Ishikawa (cell line): ENCODE measurements around the gene KMT2E.
A peak's percentile ranks its signal among the peaks of the same experiment; 100 is the strongest.

Experiments
- CEBPB ChIP-seq: IDR thresholded peaks from 2 replicates; pipeline ENCODE4 v1.6.1; 2012
- CREB1 ChIP-seq: IDR thresholded peaks from 2 replicates; pipeline ENCODE4 v1.6.1; 2012; ENCODE audit warnings: low read depth
- EGR1 ChIP-seq: IDR thresholded peaks from 2 replicates; pipeline ENCODE4 v1.6.1; 2012
- EP300 ChIP-seq: IDR thresholded peaks from 2 replicates; pipeline ENCODE4 v1.6.1; 2012; ENCODE audit warnings: borderline replicate concordance
- FOXM1 ChIP-seq: IDR thresholded peaks from 2 replicates; pipeline ENCODE4 v1.6.1; 2012; ENCODE audit warnings: low read depth, borderline replicate concordance
- NFIC ChIP-seq: IDR thresholded peaks from 2 replicates; pipeline ENCODE4 v1.6.1; 2012
- RAD21 ChIP-seq: IDR thresholded peaks from 2 replicates; pipeline ENCODE4 v1.6.1; 2012; ENCODE audit warnings: low read depth
- TAF1 ChIP-seq: IDR thresholded peaks from 2 replicates; pipeline ENCODE4 v1.6.1; 2012; ENCODE audit warnings: low read depth, mild to moderate bottlenecking
- TCF12 ChIP-seq: IDR thresholded peaks from 2 replicates; pipeline ENCODE4 v1.6.1; 2012; ENCODE audit warnings: low read depth
- TEAD4 ChIP-seq: IDR thresholded peaks from 2 replicates; pipeline ENCODE4 v1.6.1; 2012
- YY1 ChIP-seq: IDR thresholded peaks from 2 replicates; pipeline ENCODE4 v1.6.1; 2012; ENCODE audit warnings: low read depth
- ZBTB7A ChIP-seq: IDR thresholded peaks from 2 replicates; pipeline ENCODE4 v1.6.1; 2012; ENCODE audit warnings: low read depth
- TF ChIP-seq, protein P1 (sequence below): IDR thresholded peaks from 2 replicates; pipeline ENCODE4 v1.6.1; 2012
- TF ChIP-seq, protein P2 (sequence below): IDR thresholded peaks from 2 replicates; pipeline ENCODE4 v1.6.1; 2012; ENCODE audit warnings: low read depth, mild to moderate bottlenecking
- TF ChIP-seq, protein P3 (sequence below): IDR thresholded peaks from 2 replicates; pipeline ENCODE4 v1.6.1; 2012

KMT2E gene

DNA sequence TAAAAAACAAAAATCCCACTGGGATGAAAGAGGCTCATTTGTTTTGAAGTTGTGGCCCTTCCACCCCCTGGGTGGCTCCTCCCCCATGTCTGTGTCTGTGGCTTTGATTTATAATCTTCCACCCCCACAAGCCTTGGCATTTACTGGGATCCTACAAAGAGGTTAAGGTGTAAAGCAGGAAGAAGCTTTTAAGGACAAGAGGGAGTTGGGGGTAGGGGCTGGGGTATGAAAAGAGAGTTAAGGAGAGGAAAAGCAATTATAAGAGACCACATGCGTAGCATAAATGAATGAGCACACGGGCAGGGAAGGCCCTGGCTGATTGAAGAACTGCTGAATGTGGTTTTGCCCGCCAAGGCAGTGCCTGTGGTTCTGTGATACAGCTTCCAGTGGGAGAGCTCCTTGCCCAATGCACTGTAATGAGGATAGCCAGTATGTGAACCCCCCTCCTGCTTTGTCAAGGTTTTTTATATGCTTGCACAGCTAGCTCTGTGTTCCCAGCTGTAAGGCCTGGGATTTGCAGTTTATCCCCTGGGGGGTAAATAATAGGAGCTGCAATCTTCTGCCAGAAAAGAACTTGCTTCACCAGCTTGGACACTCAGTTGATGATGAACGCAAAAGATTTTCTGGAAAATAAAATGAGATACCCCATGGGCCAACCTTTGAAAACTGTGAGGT is 34.7 kb upstream of the KMT2E start:
- no peak for TF ChIP-seq TEAD4
- TF ChIP-seq ZBTB7A: no peak
- no peak for TF ChIP-seq TAF1
- TF ChIP-seq, protein P1, sequence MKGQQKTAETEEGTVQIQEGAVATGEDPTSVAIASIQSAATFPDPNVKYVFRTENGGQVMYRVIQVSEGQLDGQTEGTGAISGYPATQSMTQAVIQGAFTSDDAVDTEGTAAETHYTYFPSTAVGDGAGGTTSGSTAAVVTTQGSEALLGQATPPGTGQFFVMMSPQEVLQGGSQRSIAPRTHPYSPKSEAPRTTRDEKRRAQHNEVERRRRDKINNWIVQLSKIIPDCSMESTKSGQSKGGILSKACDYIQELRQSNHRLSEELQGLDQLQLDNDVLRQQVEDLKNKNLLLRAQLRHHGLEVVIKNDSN: no peak
- peak; percentile 73 for TF ChIP-seq EGR1
- no peak for TF ChIP-seq EP300
- no peak for TF ChIP-seq CREB1

DNA sequence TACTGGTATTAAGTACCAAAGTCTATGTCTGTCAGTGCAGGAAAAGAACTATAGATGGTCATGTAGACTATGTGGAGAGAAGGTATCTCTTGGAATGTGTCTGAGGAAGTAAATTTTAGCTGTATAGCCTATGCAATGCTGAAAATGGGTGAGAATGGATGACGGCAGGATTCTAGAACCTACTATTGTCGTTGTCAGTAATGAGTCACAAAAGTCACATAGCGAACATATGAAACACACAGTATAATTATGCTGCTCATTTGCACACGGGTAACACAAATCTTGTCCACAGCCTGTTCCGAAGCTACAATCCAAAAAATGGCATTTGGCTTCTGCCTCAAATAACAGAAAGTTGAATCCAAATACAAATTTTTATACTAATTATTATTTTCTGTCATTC is 33.6 kb upstream of the KMT2E start:
- no peak for TF ChIP-seq ZBTB7A
- TF ChIP-seq RAD21: no peak
- no peak for TF ChIP-seq FOXM1
- TF ChIP-seq CEBPB: no peak
- no peak for TF ChIP-seq TAF1
- TF ChIP-seq EGR1: no peak
- no peak for TF ChIP-seq NFIC
- TF ChIP-seq TEAD4: no peak
- TF ChIP-seq, protein P1: no peak
- TF ChIP-seq EP300: no peak
- TF ChIP-seq, protein P2, sequence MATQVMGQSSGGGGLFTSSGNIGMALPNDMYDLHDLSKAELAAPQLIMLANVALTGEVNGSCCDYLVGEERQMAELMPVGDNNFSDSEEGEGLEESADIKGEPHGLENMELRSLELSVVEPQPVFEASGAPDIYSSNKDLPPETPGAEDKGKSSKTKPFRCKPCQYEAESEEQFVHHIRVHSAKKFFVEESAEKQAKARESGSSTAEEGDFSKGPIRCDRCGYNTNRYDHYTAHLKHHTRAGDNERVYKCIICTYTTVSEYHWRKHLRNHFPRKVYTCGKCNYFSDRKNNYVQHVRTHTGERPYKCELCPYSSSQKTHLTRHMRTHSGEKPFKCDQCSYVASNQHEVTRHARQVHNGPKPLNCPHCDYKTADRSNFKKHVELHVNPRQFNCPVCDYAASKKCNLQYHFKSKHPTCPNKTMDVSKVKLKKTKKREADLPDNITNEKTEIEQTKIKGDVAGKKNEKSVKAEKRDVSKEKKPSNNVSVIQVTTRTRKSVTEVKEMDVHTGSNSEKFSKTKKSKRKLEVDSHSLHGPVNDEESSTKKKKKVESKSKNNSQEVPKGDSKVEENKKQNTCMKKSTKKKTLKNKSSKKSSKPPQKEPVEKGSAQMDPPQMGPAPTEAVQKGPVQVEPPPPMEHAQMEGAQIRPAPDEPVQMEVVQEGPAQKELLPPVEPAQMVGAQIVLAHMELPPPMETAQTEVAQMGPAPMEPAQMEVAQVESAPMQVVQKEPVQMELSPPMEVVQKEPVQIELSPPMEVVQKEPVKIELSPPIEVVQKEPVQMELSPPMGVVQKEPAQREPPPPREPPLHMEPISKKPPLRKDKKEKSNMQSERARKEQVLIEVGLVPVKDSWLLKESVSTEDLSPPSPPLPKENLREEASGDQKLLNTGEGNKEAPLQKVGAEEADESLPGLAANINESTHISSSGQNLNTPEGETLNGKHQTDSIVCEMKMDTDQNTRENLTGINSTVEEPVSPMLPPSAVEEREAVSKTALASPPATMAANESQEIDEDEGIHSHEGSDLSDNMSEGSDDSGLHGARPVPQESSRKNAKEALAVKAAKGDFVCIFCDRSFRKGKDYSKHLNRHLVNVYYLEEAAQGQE: no peak
- no peak for TF ChIP-seq CREB1
- TF ChIP-seq TCF12: no peak
- no peak for TF ChIP-seq YY1
- TF ChIP-seq, protein P3, sequence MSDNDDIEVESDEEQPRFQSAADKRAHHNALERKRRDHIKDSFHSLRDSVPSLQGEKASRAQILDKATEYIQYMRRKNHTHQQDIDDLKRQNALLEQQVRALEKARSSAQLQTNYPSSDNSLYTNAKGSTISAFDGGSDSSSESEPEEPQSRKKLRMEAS: no peak

DNA sequence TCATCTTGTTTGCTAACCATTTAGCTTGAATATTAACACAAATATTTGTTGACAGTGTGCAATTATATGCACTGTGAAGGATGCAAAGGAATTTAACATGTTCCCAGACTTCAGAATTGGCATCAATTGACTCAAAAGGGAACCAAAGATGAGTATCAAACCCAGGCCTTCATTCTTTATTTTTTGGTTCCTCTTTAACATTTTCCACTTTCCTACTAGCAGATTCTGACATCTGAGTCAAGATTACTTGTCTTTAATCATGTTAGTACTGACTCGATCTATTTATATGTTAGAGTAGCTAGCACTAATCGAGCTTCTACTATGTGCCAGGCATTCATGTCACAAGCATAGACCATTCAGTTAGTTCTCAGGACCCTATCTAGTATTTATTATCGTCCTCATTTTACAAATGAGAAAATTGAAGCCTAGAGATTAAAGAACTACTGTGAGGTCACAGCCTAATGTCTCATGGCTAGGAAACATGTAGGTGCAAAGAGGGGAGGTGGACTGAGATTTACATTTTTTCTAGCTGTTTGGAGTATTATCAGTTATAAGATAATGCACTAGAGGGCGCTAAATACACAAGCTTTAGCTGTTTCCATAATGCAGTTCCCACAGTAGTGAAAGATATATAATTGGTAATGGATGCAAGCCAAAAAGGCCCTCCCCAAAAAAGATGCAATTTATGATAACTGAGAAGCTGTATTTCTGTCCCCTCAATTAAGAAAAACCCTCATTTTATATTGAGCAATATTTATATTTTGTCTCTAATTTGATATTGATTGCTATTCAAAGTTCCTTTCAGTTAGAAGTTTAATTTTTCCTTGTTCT is 32.9 kb upstream of the KMT2E start:
- peak; percentile 60 for TF ChIP-seq NFIC
- TF ChIP-seq EGR1: no peak
- TF ChIP-seq RAD21: peak; percentile 78

DNA sequence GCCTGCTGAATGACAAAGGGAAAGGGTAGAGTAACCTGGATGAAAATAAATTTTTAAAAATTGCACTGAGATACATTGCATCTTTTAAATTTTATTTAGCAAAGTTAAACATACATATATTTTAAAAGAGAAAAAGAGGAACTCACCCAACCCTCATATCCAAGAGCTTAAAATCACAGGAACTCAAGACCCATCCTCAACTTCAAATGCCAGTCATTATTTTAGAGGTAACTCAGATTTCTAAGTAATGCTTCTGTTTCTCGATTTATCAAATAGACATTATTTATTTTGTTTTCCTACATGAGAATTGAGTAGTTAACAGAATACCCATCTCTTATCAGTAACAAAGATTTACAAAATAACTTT is 32.4 kb upstream of the KMT2E start:
- TF ChIP-seq TAF1 (no peak), ZBTB7A (no peak), NFIC (no peak), EGR1 (no peak), RAD21 (no peak), FOXM1 (no peak), TEAD4 (no peak), EP300 (no peak), CREB1 (no peak), TCF12 (no peak), YY1 (no peak), CEBPB (no peak)
- TF ChIP-seq, protein P1: no peak
- TF ChIP-seq, protein P2: no peak
- TF ChIP-seq, protein P3: no peak

DNA sequence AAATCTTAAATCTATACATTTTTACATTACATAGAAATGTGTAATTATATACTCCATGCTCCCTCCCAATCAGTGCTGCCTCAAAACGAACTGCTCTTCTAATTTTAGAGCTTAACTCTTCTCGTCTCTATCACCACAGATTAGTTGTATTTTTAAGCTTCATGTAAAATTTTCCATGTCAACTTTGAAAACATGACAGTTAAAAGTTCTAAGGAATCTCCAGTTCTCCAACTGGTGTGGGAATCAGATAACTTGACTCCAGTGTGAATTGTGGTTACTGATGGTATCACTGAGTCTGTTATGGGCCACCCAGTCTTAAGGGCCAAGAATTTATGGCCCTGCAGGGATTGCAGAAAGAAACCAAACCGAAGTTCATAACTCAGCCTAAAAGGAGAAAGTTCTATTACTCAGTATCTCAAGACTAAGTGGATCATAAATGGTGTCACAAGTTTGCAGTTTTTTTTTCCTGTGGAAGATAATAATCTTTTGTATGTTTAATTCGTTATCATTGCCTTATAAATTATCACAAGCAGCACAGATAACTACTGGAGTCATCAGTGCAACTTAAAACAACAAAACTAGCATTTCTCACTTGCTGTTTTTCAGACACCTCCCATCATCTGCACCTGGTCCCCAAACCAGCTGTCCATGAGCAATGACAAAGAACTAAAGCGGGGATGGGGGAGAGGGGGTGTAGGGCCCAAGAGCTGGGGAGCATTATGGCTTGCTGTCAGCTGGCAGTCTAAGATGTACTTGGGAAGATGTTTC is 31.5 kb upstream of the KMT2E start:
- no peak for TF ChIP-seq EP300
- no peak for TF ChIP-seq YY1
- TF ChIP-seq CREB1: no peak
- TF ChIP-seq TCF12: no peak
- no peak for TF ChIP-seq RAD21
- TF ChIP-seq ZBTB7A: no peak
- no peak for TF ChIP-seq EGR1
- TF ChIP-seq, protein P2: no peak
- no peak for TF ChIP-seq TEAD4
- TF ChIP-seq NFIC: no peak
- TF ChIP-seq, protein P3: no peak
- no peak for TF ChIP-seq CEBPB
- no peak for TF ChIP-seq TAF1
- TF ChIP-seq FOXM1: no peak
- TF ChIP-seq, protein P1: no peak
